OCI-LY3 (cell line): ENCODE measurements around the gene GRM4.

Experiments used
- H2AFZ ChIP-seq: fragments of 200-600, 300-600 bp; shearing (Covaris generic); 2 replicates; pipeline ENCODE4 v1.6.0; 2014; ENCODE audit warnings: antibody characterized with exemption, low read depth, low read length
- H3K27ac ChIP-seq: fragments of 200-600, 300-600 bp; sonication (generic); 2 replicates; pipeline ENCODE4 v1.5.1; 2014; ENCODE audit warnings: mild to moderate bottlenecking, low read length, moderate library complexity, mixed read lengths
- H3K27me3 ChIP-seq: fragments of 200-600, 300-600 bp; sonication (generic); 2 replicates; pipeline ENCODE4 v1.6.1; 2014; ENCODE audit warnings: low read depth, low read length, mixed read lengths
- H3K36me3 ChIP-seq: fragments of 200-600, 300-600 bp; sonication (generic); replicated peaks from 2 replicates; pipeline ENCODE3; 2014; ENCODE audit warnings: low read depth, low read length, mixed read lengths
- H3K4me1 ChIP-seq: fragments of 300-600, 200-600 bp; sonication (generic); 2 replicates; pipeline ENCODE4 v1.6.1; 2014; ENCODE audit warnings: low read length, mixed read lengths
- H3K4me2 ChIP-seq: fragments of 200-600, 300-600 bp; sonication (generic); 2 replicates; pipeline ENCODE4 v1.6.1; 2014; ENCODE audit warnings: low read length, mixed read lengths
- H3K4me3 ChIP-seq: fragments of 300-600, 200-600 bp; sonication (generic); 2 replicates; pipeline ENCODE4 v1.5.1; 2014; ENCODE audit warnings: antibody characterized with exemption, mild to moderate bottlenecking, low read length, moderate library complexity
- H3K79me2 ChIP-seq: fragments of 300-600, 200-600 bp; shearing (Covaris generic); 2 replicates; pipeline ENCODE4 v1.6.1; 2014; ENCODE audit warnings: mild to moderate bottlenecking, low read length, mixed read lengths
- H3K9ac ChIP-seq: fragments of 300-600, 200-600 bp; shearing (Covaris generic); 2 replicates; pipeline ENCODE4 v1.6.0; 2014; ENCODE audit warnings: mild to moderate bottlenecking, low read length, moderate library complexity
- H3K9me3 ChIP-seq: fragments of 200-600, 300-600 bp; shearing (Covaris generic); 2 replicates; pipeline ENCODE4 v1.6.1; 2014; ENCODE audit warnings: low read length, mixed read lengths; ENCODE audit not compliant: insufficient read depth
- H4K20me1 ChIP-seq: fragments of 200-600, 300-600 bp; sonication (generic); 2 replicates; pipeline ENCODE4 v1.6.1; 2016; ENCODE audit warnings: low read length, mixed read lengths; ENCODE audit not compliant: insufficient read depth
- EZH2phosphoT487 ChIP-seq: fragments of 200-600 bp; shearing (Covaris generic); IDR thresholded peaks from 2 replicates; pipeline ENCODE4 v1.6.1; 2018; ENCODE audit warnings: antibody characterized with exemption, mixed run types, low read depth
- TF ChIP-seq, protein P1 (sequence below): fragments of 200-600, 300-600 bp; sonication (generic); IDR thresholded peaks from 2 replicates; pipeline ENCODE4 v1.5.1; 2014; ENCODE audit warnings: antibody characterized with exemption, low read length, low read depth

The GRM4 gene

DNA sequence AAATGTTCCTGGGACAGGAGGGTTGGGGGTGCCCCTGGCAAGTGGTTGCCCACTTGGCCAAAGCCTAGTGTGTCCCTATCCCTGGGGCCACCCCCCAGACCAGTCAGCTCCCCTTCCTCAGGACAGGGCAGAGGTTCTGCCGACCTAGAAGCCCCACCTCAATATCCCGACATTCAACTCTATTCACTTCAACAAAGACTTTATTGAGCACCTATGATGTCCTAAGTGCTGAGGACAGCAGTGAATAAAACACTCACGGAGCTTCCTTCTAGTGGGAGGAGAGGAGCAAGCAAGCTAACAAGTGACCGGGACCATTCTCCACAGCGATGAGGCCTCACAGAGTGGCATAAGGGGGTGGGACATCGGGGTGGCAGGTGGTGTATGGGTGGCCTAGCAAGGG is 52.7 kb downstream of the GRM4 start:
- Histone ChIP-seq H3K79me2 (no peaks in the 10 kb centered on the region), H3K36me3 (no peaks in the 10 kb centered on the region), H3K4me2 (no peak overlapping the region), H3K9me3 (no peaks in the 10 kb centered on the region), H3K27ac (no peak overlapping the region), H2AFZ (no peak overlapping the region), H3K27me3 (no peaks in the 10 kb centered on the region), H3K4me1 (no peaks in the 10 kb centered on the region), H3K4me3 (no peak overlapping the region), H4K20me1 (no peaks in the 10 kb centered on the region), H3K9ac (no peak overlapping the region)
- no peak for TF ChIP-seq EZH2phosphoT487
- TF ChIP-seq, protein P1, sequence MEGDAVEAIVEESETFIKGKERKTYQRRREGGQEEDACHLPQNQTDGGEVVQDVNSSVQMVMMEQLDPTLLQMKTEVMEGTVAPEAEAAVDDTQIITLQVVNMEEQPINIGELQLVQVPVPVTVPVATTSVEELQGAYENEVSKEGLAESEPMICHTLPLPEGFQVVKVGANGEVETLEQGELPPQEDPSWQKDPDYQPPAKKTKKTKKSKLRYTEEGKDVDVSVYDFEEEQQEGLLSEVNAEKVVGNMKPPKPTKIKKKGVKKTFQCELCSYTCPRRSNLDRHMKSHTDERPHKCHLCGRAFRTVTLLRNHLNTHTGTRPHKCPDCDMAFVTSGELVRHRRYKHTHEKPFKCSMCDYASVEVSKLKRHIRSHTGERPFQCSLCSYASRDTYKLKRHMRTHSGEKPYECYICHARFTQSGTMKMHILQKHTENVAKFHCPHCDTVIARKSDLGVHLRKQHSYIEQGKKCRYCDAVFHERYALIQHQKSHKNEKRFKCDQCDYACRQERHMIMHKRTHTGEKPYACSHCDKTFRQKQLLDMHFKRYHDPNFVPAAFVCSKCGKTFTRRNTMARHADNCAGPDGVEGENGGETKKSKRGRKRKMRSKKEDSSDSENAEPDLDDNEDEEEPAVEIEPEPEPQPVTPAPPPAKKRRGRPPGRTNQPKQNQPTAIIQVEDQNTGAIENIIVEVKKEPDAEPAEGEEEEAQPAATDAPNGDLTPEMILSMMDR: no peak

DNA sequence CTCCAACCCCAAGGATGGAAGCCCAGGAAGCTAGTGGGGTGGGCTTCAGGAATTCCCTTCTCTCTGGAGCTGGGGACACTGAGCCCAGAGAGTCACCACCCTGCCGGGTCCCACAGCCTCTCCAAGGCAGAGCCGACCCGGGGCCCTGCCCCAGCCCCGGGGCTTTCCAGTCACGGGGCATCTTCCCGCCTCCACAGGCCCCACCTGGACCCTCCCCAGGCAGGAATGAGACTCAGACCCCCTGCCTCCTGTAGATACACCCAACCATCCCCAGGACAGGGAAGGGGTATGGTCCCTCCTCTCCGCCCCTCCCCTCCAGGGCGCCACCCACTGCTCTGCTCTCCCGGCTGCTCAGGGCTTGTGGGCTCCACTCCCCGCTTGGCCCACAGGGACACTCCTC is 53.3 kb downstream of the GRM4 start:
- Histone ChIP-seq H3K9me3 (no peaks in the 10 kb centered on the region), H3K4me3 (no peak overlapping the region)
- no peak for TF ChIP-seq EZH2phosphoT487
- TF ChIP-seq, protein P1: no peak

DNA sequence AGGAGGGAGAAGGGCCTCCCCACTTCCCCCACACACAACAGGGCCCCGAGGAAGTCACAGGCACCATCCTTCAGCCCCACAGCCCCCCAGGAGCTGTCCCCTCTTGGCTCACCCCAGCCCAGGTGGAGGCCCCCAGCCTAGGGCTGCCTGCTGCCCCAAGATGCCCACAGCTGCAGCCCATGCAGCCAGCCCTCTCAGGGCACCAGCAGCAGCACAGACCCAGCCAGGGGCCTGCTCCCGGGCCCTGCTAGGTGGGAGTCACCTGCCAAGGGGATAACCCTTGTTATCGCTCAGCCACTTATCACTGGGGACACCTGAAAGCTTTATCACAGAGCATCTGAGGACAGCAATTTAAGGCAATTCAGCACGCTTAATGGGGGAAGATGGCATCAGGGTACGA is 55.0 kb downstream of the GRM4 start:
- Histone ChIP-seq H3K79me2 (no peaks in the 10 kb centered on the region), H2AFZ (no peak overlapping the region), H3K9ac (no peak overlapping the region), H3K4me1 (no peaks in the 10 kb centered on the region), H3K9me3 (no peaks in the 10 kb centered on the region), H3K27ac (no peak overlapping the region), H3K4me2 (no peak overlapping the region), H3K36me3 (no peaks in the 10 kb centered on the region), H3K27me3 (no peaks in the 10 kb centered on the region), H4K20me1 (no peaks in the 10 kb centered on the region), H3K4me3 (no peak overlapping the region)
- TF ChIP-seq EZH2phosphoT487: no peak
- TF ChIP-seq, protein P1: no peak

More for the DNA sequence above, 53.3 kb downstream of the GRM4 start:
- Histone ChIP-seq H3K27me3 (no peaks in the 10 kb centered on the region), H3K4me2 (no peak overlapping the region), H2AFZ (no peak overlapping the region), H3K4me1 (no peaks in the 10 kb centered on the region), H4K20me1 (no peaks in the 10 kb centered on the region), H3K9ac (no peak overlapping the region), H3K27ac (no peak overlapping the region), H3K79me2 (no peaks in the 10 kb centered on the region), H3K36me3 (no peaks in the 10 kb centered on the region)

DNA sequence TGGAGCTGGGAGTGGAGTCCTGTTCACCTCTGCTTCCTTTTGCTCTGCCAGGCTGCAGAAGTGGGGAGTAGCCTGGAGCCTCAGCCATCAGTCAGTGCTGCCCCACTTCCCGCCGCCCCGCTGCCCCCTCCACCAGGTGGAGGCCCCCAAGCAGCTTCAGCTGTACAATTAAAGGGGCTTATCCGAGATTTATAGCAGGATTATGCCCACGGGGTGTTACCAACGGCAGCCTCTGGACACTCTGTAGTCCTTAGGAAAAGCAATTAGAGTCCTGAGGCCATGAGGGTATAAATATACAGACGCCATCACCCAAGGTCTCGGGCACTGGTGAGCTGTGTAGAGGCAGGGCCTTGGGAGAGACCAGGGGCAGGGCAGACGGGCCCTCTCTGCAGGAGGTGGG is 55.4 kb downstream of the GRM4 start:
- Histone ChIP-seq H3K27me3 (no peaks in the 10 kb centered on the region), H3K9me3 (no peaks in the 10 kb centered on the region), H3K79me2 (no peaks in the 10 kb centered on the region), H2AFZ (no peak overlapping the region), H3K27ac (no peak overlapping the region), H4K20me1 (no peaks in the 10 kb centered on the region), H3K4me3 (no peak overlapping the region), H3K9ac (no peak overlapping the region), H3K36me3 (no peaks in the 10 kb centered on the region), H3K4me2 (no peak overlapping the region), H3K4me1 (no peaks in the 10 kb centered on the region)
- no peak for TF ChIP-seq EZH2phosphoT487
- TF ChIP-seq, protein P1: no peak
